Testis (tissue), 2 donors: ENCODE results near the gene SMTNL1.

ENCODE experiments used
- POLR2A ChIP-seq: fragments of 450-650 bp; IDR thresholded peaks from one replicate; pipeline ENCODE4 v1.6.1; 2017; ENCODE audit warnings: antibody characterized with exemption, mild to moderate bottlenecking, moderate library complexity
- TF ChIP-seq, protein P1 (sequence below), 3 experiments: fragments of 450-650 bp in 2 of 3; fragments of 200-600 bp in 1 of 3; sonication (generic) in 1 of 3; IDR thresholded peaks; one replicate each; pipeline ENCODE4 v1.5.1; 2016 to 2019; ENCODE audit warnings: antibody characterized with exemption in 3 of 3, mild to moderate bottlenecking in 2 of 3, moderate library complexity in 1 of 3

- TF ChIP-seq, protein P1, sequence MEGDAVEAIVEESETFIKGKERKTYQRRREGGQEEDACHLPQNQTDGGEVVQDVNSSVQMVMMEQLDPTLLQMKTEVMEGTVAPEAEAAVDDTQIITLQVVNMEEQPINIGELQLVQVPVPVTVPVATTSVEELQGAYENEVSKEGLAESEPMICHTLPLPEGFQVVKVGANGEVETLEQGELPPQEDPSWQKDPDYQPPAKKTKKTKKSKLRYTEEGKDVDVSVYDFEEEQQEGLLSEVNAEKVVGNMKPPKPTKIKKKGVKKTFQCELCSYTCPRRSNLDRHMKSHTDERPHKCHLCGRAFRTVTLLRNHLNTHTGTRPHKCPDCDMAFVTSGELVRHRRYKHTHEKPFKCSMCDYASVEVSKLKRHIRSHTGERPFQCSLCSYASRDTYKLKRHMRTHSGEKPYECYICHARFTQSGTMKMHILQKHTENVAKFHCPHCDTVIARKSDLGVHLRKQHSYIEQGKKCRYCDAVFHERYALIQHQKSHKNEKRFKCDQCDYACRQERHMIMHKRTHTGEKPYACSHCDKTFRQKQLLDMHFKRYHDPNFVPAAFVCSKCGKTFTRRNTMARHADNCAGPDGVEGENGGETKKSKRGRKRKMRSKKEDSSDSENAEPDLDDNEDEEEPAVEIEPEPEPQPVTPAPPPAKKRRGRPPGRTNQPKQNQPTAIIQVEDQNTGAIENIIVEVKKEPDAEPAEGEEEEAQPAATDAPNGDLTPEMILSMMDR (IDR thresholded peaks at IDR 0.05): no peak
- no peak for TF ChIP-seq POLR2A
Measured at GRCh38 chr11:57597916-57598830, 60.8 kb downstream of the SMTNL1 start.
